BLaER1 (cell line): ENCODE data around the gene PSD2.

Source experiments
- H3K27ac ChIP-seq: shearing (Covaris generic); formaldehyde crosslinking; 2 replicates; pipeline ENCODE4 v1.8.1; 2022
- H3K27me3 ChIP-seq: shearing (Covaris generic); formaldehyde crosslinking; 2 replicates; pipeline ENCODE4 v1.8.1; 2022
- H3K36me3 ChIP-seq: shearing (Covaris generic); formaldehyde crosslinking; 2 replicates; pipeline ENCODE4 v1.8.1; 2022
- H3K4me1 ChIP-seq: shearing (Covaris generic); formaldehyde crosslinking; 2 replicates; pipeline ENCODE4 v1.8.1; 2022
- H3K4me2 ChIP-seq: shearing (Covaris generic); formaldehyde crosslinking; 2 replicates; pipeline ENCODE4 v1.8.1; 2022
- H3K4me3 ChIP-seq: shearing (Covaris generic); formaldehyde crosslinking; 2 replicates; pipeline ENCODE4 v1.8.1; 2022
- H3K9ac ChIP-seq: shearing (Covaris generic); formaldehyde crosslinking; 2 replicates; pipeline ENCODE4 v1.8.1; 2022
- H3K9me3 ChIP-seq: shearing (Covaris generic); formaldehyde crosslinking; 2 replicates; pipeline ENCODE4 v1.8.1; 2022
- H4K20me1 ChIP-seq: shearing (Covaris generic); formaldehyde crosslinking; 2 replicates; pipeline ENCODE4 v1.8.1; 2022
- Cebpa-rat ChIP-seq: shearing (Covaris generic); IDR thresholded peaks from 2 replicates; pipeline ENCODE4 v1.8.1; 2022

PSD2 gene

DNA sequence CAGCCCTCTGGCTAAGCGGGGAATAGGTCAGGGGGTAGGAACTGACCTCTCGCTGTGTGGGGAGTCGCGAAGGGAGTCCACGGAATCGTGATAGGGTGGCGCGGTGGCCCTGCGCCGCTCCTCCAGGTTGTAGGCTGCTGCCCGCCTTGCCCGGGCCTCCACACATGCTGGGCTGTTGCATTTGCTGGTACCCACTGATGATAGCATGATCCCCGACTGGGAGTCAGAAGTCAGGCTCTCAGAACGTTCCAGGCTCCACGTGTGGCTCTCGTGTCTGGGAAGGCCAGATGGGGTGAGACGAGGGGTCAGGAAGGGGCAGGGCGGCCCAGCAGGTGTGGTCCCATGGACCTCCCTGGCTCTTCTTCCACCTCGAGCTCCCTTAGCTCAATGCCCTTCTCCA is 56.0 kb downstream of the PSD2 start:
- H3K4me1 ChIP-seq: peaks cover 15% of the 10 kb centered on the region; the same call in 1 of the 2 replicates
- no peak overlapping the region for H3K4me2 ChIP-seq
- H3K9me3 ChIP-seq: no peaks in the 10 kb centered on the region
- no peak for TF ChIP-seq Cebpa-rat
- no peak overlapping the region for H3K4me3 ChIP-seq
- no peaks in the 10 kb centered on the region for H4K20me1 ChIP-seq
- H3K9ac ChIP-seq: no peak overlapping the region
- H3K27ac ChIP-seq: no peak overlapping the region
- H3K36me3 ChIP-seq: no peaks in the 10 kb centered on the region
- peaks cover 12% of the 10 kb centered on the region for H3K27me3 ChIP-seq

DNA sequence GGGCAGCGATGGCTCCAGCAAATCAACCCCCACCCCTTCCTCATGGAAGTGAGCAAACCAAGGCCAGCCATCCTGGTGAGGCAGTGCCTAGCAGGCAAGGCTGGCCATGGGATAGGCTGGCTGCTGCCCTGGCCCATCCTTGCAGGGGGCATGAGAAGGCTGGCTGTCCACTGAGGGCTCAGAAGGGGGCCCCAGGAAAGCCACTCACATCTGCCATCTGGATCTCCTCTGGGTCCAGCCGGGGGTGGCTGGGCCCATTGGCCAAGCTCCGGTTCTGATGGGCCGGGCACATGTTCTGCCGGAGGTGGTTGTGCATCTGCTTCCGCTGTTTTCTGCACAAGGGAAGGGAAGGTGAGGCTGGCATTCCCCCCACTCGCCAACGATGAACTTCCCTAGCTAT is 57.1 kb downstream of the PSD2 start:
- H3K9ac ChIP-seq: no peak overlapping the region
- H3K36me3 ChIP-seq: no peaks in the 10 kb centered on the region
- H3K4me2 ChIP-seq: no peak overlapping the region
- H3K4me1 ChIP-seq: peaks cover 6% of the 10 kb centered on the region; the same call in 1 of the 2 replicates
- no peaks in the 10 kb centered on the region for H4K20me1 ChIP-seq
- H3K9me3 ChIP-seq: no peaks in the 10 kb centered on the region
- peaks cover 3% of the 10 kb centered on the region; the same call in 1 of the 2 replicates for H3K27me3 ChIP-seq
- no peak for TF ChIP-seq Cebpa-rat
- no peak overlapping the region for H3K4me3 ChIP-seq
- no peak overlapping the region for H3K27ac ChIP-seq

DNA sequence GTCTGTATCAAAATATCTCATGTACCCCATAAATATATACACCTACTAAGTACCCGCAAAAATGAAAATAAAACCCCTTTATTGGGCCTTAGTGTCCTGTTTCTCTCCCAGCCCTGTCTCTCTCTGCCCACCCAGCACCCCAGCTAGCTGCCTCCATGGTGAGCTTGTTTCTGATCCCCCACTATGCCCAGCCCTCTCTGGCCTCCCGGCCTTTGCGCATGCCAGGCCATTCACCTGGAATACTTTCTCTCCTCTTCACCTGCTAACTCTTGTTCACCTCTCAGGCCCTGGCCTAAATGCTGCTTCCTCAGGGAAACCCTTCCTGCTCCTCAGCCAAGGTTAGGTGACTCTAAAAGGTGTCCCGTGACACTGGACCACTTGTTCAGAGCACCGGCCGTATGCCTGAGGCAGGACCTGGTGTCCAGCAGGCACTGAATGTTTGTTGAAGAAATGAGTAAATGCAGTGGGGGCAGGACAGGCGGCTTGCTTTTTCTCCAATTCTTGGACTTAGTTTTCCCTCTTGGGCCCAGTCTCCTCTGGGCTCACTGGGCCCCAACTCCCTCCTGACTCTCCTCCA is 58.5 kb downstream of the PSD2 start:
- no peak overlapping the region for H3K4me3 ChIP-seq
- no peaks in the 10 kb centered on the region for H3K36me3 ChIP-seq
- no peaks in the 10 kb centered on the region for H4K20me1 ChIP-seq
- no peak overlapping the region for H3K9ac ChIP-seq
- no peaks in the 10 kb centered on the region for H3K27me3 ChIP-seq
- TF ChIP-seq Cebpa-rat: no peak
- H3K4me1 ChIP-seq: peaks cover 2% of the 10 kb centered on the region; the same call in 1 of the 2 replicates
- H3K9me3 ChIP-seq: no peaks in the 10 kb centered on the region
- H3K27ac ChIP-seq: no peak overlapping the region
- no peak overlapping the region for H3K4me2 ChIP-seq

DNA sequence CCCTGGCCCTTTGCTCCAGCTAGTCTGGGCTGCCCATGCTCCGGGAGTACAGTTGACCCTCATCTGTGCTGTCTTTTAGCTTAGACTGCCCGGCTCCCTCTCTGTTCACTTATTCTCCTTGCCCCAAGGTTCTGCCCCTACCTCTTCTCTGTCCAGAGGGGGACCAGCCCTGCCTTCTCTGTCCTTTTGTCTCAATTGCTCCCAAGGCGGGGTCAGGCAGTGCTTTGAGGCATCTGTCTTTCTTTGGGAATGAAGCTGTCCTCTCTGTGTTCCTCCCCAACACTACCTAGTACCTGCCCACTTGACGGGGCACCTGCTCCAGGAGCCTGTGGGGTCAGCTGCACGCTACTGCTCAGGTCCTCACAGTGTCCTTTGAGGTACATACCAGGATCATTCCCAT is 59.3 kb downstream of the PSD2 start:
- no peak overlapping the region for H3K4me2 ChIP-seq
- H3K27ac ChIP-seq: no peak overlapping the region
- H3K27me3 ChIP-seq: no peaks in the 10 kb centered on the region
- no peaks in the 10 kb centered on the region for H3K36me3 ChIP-seq
- H3K4me1 ChIP-seq: no peaks in the 10 kb centered on the region
- no peak overlapping the region for H3K9ac ChIP-seq
- TF ChIP-seq Cebpa-rat: no peak
- no peaks in the 10 kb centered on the region for H4K20me1 ChIP-seq
- no peak overlapping the region for H3K4me3 ChIP-seq
- H3K9me3 ChIP-seq: no peaks in the 10 kb centered on the region

DNA sequence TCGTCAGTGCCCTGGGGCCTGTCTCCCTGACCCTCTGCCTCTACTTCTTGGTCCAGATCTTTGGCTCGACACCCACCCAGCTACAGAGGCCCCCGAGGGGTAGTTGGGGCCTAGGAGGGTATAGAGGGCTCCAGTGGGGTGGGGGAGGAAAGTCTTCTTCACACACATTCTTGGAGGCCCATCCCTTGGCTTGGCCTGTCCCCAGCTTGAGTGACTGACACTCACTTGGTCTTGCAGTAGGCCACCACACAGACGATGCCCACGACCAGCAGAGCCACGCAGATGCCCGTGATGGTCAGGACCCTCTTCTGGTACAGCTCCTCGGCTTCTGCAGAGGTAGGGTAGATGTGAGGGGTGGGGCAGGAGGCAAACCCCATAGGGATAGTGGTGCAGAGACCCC is 59.8 kb downstream of the PSD2 start:
- Histone ChIP-seq H4K20me1 (no peaks in the 10 kb centered on the region), H3K4me1 (no peaks in the 10 kb centered on the region), H3K9me3 (no peaks in the 10 kb centered on the region), H3K4me3 (no peak overlapping the region), H3K27me3 (no peaks in the 10 kb centered on the region), H3K27ac (no peak overlapping the region), H3K4me2 (no peak overlapping the region), H3K36me3 (no peaks in the 10 kb centered on the region), H3K9ac (no peak overlapping the region)
- no peak for TF ChIP-seq Cebpa-rat

DNA sequence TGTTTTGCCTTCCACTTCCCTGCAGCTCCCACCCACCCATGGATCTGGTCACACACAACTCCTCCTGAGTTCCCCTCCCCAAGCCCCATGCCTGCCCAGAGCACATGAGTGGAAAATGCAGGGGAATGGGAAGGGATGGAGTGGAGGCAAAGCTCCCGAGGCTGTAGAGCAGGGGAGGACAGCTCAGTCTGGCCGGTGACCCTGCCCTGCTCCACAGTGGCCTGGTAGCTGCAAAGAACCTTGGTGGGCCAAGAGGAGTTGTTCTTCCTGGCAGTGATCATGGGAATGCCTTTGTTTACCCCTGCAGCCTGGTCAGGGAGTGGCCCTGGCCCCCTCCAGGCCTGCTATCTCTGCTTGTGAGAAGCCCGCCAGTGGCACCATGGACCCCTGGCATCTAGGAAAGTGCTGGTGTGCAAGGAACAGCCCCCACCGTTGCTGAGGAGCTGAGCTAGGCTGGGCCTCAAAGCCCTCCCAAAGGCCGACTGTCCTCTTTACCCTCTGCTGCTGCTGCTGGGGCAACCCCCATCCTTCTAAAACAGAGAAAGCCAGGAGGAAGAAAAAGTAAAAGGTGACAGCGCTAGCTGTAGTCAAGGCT is 60.4 kb downstream of the PSD2 start:
- no peak overlapping the region for H3K4me2 ChIP-seq
- no peaks in the 10 kb centered on the region for H3K9me3 ChIP-seq
- no peaks in the 10 kb centered on the region for H3K36me3 ChIP-seq
- no peak overlapping the region for H3K27ac ChIP-seq
- no peak overlapping the region for H3K9ac ChIP-seq
- no peak overlapping the region for H3K4me3 ChIP-seq
- no peaks in the 10 kb centered on the region for H3K4me1 ChIP-seq
- no peak for TF ChIP-seq Cebpa-rat
- no peaks in the 10 kb centered on the region for H3K27me3 ChIP-seq
- no peaks in the 10 kb centered on the region for H4K20me1 ChIP-seq

DNA sequence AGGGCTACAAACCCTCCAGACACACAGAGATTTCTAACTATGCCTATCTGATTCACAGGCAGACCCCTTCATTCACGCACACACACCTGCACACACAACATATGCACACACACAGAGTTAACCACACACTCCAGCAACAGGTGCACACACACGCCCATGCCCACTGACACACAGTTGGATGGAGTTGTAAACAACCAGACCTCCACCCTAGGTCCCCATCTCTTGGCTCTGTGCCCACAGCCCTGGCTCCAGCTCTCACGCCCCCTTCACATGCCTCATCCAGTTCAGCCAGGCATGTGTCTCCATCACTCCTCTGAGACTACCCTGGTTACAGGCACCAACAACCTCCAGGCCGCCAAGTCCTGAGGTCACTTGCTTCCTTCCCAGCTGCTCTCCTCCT is 61.1 kb downstream of the PSD2 start:
- no peaks in the 10 kb centered on the region for H3K4me1 ChIP-seq
- no peak for TF ChIP-seq Cebpa-rat
- H3K27me3 ChIP-seq: no peaks in the 10 kb centered on the region
- H3K27ac ChIP-seq: no peak overlapping the region
- H3K4me3 ChIP-seq: no peak overlapping the region
- H4K20me1 ChIP-seq: no peaks in the 10 kb centered on the region
- H3K9ac ChIP-seq: no peak overlapping the region
- H3K36me3 ChIP-seq: no peaks in the 10 kb centered on the region
- H3K4me2 ChIP-seq: no peak overlapping the region; the same call in 1 of the 2 replicates
- no peaks in the 10 kb centered on the region for H3K9me3 ChIP-seq

DNA sequence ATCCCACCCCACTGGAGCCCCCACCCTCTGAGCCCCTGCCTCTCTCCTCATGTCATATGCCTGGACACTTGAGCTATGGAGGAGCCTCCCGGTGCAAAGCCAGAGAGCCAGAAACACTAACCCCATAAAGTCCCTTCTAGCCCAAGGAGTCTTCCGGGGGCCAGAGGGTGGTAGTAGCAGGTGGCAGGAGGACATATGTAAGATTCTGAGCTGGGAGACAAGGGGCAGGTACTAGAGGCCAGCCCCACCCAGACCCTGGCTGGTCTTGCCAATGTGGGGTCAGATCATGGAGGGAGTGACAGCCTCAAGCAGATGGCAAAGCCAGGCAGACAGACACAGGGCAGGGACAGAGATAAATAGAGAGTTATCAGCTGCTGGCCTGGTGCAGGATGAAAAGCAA is 63.4 kb downstream of the PSD2 start:
- H3K4me3 ChIP-seq: no peak overlapping the region
- TF ChIP-seq Cebpa-rat: no peak
- H3K27me3 ChIP-seq: no peaks in the 10 kb centered on the region
- no peak overlapping the region for H3K4me2 ChIP-seq
- no peaks in the 10 kb centered on the region for H3K9me3 ChIP-seq
- H3K36me3 ChIP-seq: no peaks in the 10 kb centered on the region
- no peaks in the 10 kb centered on the region for H4K20me1 ChIP-seq
- no peak overlapping the region for H3K27ac ChIP-seq
- H3K4me1 ChIP-seq: no peaks in the 10 kb centered on the region
- H3K9ac ChIP-seq: no peak overlapping the region

DNA sequence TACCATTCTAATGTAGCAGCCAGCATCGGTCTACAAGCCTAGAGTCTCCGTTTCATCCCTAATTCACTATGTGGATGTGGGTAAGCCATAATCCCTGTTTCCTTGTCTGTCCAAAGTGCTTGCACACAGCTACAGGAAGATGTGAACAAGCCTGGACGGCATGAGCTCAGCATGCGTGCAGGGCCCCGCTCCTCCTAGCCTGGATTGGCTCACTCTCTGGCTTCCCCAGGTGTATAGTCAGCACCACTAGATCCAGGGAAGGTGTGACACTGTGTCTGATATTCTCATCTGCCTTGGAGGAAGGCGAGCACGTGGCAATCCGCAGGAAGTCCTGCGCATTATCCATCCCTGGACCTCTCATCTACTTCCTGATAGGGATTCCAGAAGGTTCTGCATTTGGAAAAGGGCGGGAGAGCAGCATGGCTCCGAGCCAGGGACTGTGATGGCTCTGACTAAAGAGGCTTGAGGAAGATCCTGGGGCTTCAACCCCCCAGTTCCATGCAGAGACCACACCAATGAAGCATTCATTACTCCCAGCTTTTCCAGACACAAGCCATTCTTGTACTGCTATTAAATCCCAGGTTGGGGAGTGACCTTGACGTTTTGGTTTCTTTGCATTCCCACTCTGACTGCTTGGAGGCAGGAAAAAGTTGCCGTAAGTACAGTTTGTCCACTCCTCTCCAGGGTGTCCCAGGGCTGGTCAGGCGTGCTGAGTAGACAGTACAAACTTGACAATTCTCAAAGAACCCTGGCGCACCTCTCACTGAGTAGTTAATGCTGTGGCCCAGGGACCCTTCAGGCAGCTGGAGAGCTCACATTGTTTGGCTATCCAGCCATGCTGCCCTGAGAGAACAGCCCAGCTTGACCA is 65.6 kb downstream of the PSD2 start:
- no peak for TF ChIP-seq Cebpa-rat
- Histone ChIP-seq H3K27me3 (no peaks in the 10 kb centered on the region), H3K9me3 (no peaks in the 10 kb centered on the region), H3K4me3 (no peak overlapping the region), H3K4me1 (no peaks in the 10 kb centered on the region), H3K27ac (no peak overlapping the region), H4K20me1 (no peaks in the 10 kb centered on the region), H3K36me3 (no peaks in the 10 kb centered on the region), H3K9ac (no peak overlapping the region), H3K4me2 (no peak overlapping the region)

DNA sequence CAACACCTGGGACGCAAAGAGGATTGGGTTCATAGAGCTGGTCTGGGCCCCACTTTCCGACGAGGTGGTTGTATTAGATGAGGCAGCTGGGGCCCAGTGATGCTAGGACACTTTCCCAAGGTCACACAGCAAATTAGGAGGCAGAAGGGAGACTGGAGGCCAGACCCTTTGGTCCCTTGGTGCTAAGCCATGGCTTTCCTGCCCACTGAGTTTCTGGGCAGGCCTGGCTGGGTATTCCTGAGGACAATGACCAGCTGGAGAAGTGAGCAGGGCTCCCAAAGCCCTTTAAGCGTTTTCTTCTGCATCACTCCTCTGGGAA is 66.2 kb downstream of the PSD2 start:
- H3K4me3 ChIP-seq: no peak overlapping the region
- H3K4me1 ChIP-seq: no peaks in the 10 kb centered on the region
- H3K27ac ChIP-seq: no peak overlapping the region
- H3K9me3 ChIP-seq: no peaks in the 10 kb centered on the region
- H4K20me1 ChIP-seq: no peaks in the 10 kb centered on the region
- no peak overlapping the region for H3K9ac ChIP-seq
- no peaks in the 10 kb centered on the region for H3K27me3 ChIP-seq
- no peak overlapping the region for H3K4me2 ChIP-seq
- no peak for TF ChIP-seq Cebpa-rat
- H3K36me3 ChIP-seq: no peaks in the 10 kb centered on the region
